Measurements from ENCODE around the gene HRNR. TPM values are rescaled to one million over a fixed set of nuclear protein-coding genes. Genes with fewer than 3 reads are reported as not detected.

Gene HRNR
- total RNA-seq, 1 donor from 2014 or later: not detected

DNA sequence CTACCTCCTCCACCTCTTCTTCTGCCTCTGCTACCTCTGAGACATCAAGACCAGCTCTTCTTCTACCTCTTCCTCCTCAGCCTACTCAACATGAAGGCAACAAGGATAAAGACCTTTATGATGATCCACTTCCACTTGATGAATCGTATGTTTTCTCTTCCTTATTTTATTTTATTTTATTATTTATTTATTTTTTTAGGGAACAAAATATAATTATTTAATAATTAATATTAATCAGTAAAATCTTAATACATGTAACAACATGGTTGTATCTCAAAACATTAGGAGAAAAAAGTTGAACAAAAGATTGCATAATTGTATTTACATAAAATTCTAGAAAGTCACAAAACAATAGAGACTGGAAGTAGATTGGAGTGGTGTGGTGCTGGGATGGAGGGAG, 13.1 kb upstream of the HRNR start:
- Histone ChIP-seq H3K9ac (ENCODE audit: low read length) (no peak overlapping the region), H3K4me1 (ENCODE audit: insufficient read depth, low read length) (no peaks in the 10 kb centered on the region), H2AFZ (ENCODE audit: low read depth, low read length) (no peak overlapping the region), H3K4me3 (ENCODE audit: insufficient read depth, low read depth, low read length) (no peak overlapping the region), H3K27ac (ENCODE audit: low read depth, low read length) (no peak overlapping the region), H3K79me2 (ENCODE audit: insufficient read depth, low read length) (no peaks in the 10 kb centered on the region), H4K20me1 (ENCODE audit: insufficient read depth, low read length) (no peaks in the 10 kb centered on the region), H3K9me3 (ENCODE audit: insufficient read depth, low read depth, low read length) (no peaks in the 10 kb centered on the region), H3K27me3 (ENCODE audit: insufficient read depth, low read length) (no peaks in the 10 kb centered on the region), H3K4me2 (ENCODE audit: low read length) (no peak overlapping the region), H3K36me3 (ENCODE audit: insufficient read depth, low read length) (no peaks in the 10 kb centered on the region)
- TF ChIP-seq, protein P1, sequence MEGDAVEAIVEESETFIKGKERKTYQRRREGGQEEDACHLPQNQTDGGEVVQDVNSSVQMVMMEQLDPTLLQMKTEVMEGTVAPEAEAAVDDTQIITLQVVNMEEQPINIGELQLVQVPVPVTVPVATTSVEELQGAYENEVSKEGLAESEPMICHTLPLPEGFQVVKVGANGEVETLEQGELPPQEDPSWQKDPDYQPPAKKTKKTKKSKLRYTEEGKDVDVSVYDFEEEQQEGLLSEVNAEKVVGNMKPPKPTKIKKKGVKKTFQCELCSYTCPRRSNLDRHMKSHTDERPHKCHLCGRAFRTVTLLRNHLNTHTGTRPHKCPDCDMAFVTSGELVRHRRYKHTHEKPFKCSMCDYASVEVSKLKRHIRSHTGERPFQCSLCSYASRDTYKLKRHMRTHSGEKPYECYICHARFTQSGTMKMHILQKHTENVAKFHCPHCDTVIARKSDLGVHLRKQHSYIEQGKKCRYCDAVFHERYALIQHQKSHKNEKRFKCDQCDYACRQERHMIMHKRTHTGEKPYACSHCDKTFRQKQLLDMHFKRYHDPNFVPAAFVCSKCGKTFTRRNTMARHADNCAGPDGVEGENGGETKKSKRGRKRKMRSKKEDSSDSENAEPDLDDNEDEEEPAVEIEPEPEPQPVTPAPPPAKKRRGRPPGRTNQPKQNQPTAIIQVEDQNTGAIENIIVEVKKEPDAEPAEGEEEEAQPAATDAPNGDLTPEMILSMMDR (IDR thresholded peaks at IDR 0.05; ENCODE audit: insufficient read depth, low read depth, low read length): no peak
- Mint-ChIP-seq H3K27ac (ENCODE audit: unreplicated experiment) (no peak overlapping the region), H3K36me3 (ENCODE audit: low read depth, unreplicated experiment) (no peaks in the 10 kb centered on the region), H3K4me3 (ENCODE audit: unreplicated experiment) (no peak overlapping the region), H3K4me1 (ENCODE audit: low read depth, unreplicated experiment) (no peaks in the 10 kb centered on the region), H3K27me3 (ENCODE audit: low read depth, unreplicated experiment) (peaks cover 5% of the 10 kb centered on the region), H3K9me3 (ENCODE audit: unreplicated experiment) (peaks cover 6% of the 10 kb centered on the region)
- no peak for FAIRE-seq
- DNase-seq (ENCODE audit: low read depth): no peak

DNA sequence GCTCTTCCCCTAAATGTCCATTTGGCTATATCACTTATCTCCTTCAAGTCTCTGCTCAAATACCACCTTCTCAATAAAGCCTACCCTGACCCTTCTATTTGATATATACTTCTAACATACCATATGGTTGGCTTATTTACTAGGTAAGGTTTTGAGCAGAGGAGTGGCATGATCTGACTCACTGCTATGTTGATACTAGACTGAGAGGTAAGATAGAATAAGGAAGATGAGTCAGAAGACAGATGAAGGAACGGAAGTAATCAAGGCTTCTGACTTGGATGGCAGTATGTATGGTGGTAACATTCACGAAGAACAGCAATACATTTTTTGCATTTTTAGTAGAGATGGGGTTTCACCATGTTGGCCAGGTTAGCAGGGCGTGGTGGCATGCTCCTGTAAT, 4.8 kb upstream of the HRNR start:
- no peaks in the 10 kb centered on the region for H3K36me3 ChIP-seq (ENCODE audit: insufficient read depth, low read length)
- Mint-ChIP-seq H3K36me3 (ENCODE audit: low read depth, unreplicated experiment) (no peaks in the 10 kb centered on the region), H3K4me3 (ENCODE audit: unreplicated experiment) (no peak overlapping the region), H3K9me3 (ENCODE audit: unreplicated experiment) (no peaks in the 10 kb centered on the region), H3K27me3 (ENCODE audit: low read depth, unreplicated experiment) (peaks cover 18% of the 10 kb centered on the region), H3K27ac (ENCODE audit: unreplicated experiment) (no peak overlapping the region), H3K4me1 (ENCODE audit: low read depth, unreplicated experiment) (no peaks in the 10 kb centered on the region)
- no peaks in the 10 kb centered on the region for H3K4me1 ChIP-seq (ENCODE audit: insufficient read depth, low read length)
- H3K9me3 ChIP-seq (ENCODE audit: insufficient read depth, low read depth, low read length): no peaks in the 10 kb centered on the region
- H3K27ac ChIP-seq (ENCODE audit: low read depth, low read length): no peak overlapping the region
- no peaks in the 10 kb centered on the region for H3K27me3 ChIP-seq (ENCODE audit: insufficient read depth, low read length)
- no peaks in the 10 kb centered on the region for H3K79me2 ChIP-seq (ENCODE audit: insufficient read depth, low read length)
- no peak overlapping the region for H3K9ac ChIP-seq (ENCODE audit: low read length)
- FAIRE-seq (no peak), DNase-seq (ENCODE audit: low read depth) (no peak)
- H3K4me2 ChIP-seq (ENCODE audit: low read length): no peak overlapping the region
- H3K4me3 ChIP-seq (ENCODE audit: insufficient read depth, low read depth, low read length): no peak overlapping the region
- H4K20me1 ChIP-seq (ENCODE audit: insufficient read depth, low read length): no peaks in the 10 kb centered on the region
- no peak overlapping the region for H2AFZ ChIP-seq (ENCODE audit: low read depth, low read length)
- TF ChIP-seq, protein P1 (IDR thresholded peaks at IDR 0.05; ENCODE audit: insufficient read depth, low read depth, low read length): no peak

DNA sequence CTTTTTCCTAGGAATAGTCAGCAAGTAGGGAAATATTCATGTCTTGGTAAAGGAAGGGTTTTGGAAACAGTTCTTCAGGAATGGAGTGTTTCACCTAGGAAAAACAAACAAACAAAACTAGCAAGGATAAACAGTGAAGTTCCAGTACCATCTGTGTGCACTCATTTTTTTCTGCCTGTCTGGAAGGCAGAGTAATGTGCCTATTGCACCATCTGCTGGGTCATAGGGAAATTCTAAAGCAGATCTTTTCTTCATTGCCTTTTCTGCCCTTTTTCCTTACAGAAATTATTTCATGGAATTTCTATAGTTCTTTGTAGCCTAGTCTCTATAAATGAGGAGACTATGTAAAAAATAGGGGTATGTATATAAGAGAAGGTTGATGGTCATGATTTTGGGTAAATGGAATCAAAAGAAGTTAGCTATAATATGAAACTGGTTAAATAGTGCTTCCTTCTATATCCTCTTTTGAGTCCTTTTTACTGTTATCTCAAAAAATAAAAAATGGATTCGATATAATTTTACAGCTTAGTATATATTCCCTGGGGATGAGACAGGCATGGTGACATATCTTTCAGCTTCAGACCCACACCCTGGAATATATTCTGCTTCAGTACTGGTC, 3.4 kb upstream of the HRNR start:
- no peak for DNase-seq (ENCODE audit: low read depth)
- no peaks in the 10 kb centered on the region for H3K27me3 ChIP-seq (ENCODE audit: insufficient read depth, low read length)
- no peaks in the 10 kb centered on the region for H3K79me2 ChIP-seq (ENCODE audit: insufficient read depth, low read length)
- Mint-ChIP-seq H3K4me3 (ENCODE audit: unreplicated experiment) (no peak overlapping the region), H3K9me3 (ENCODE audit: unreplicated experiment) (no peaks in the 10 kb centered on the region), H3K36me3 (ENCODE audit: low read depth, unreplicated experiment) (no peaks in the 10 kb centered on the region), H3K27ac (ENCODE audit: unreplicated experiment) (no peak overlapping the region), H3K4me1 (ENCODE audit: low read depth, unreplicated experiment) (no peaks in the 10 kb centered on the region), H3K27me3 (ENCODE audit: low read depth, unreplicated experiment) (peaks cover 13% of the 10 kb centered on the region)
- H4K20me1 ChIP-seq (ENCODE audit: insufficient read depth, low read length): no peaks in the 10 kb centered on the region
- H3K9ac ChIP-seq (ENCODE audit: low read length): no peak overlapping the region
- no peaks in the 10 kb centered on the region for H3K9me3 ChIP-seq (ENCODE audit: insufficient read depth, low read depth, low read length)
- no peak overlapping the region for H3K27ac ChIP-seq (ENCODE audit: low read depth, low read length)
- no peaks in the 10 kb centered on the region for H3K36me3 ChIP-seq (ENCODE audit: insufficient read depth, low read length)
- H3K4me3 ChIP-seq (ENCODE audit: insufficient read depth, low read depth, low read length): no peak overlapping the region
- TF ChIP-seq, protein P1 (IDR thresholded peaks at IDR 0.05; ENCODE audit: insufficient read depth, low read depth, low read length): peak; percentile 4
- no peak for TF ChIP-seq EZH2 (IDR thresholded peaks at IDR 0.05; ENCODE audit: insufficient read depth, low read length)
- no peak overlapping the region for H3K4me2 ChIP-seq (ENCODE audit: low read length)
- peak; percentile 43 for FAIRE-seq
- H2AFZ ChIP-seq (ENCODE audit: low read depth, low read length): no peak overlapping the region
- H3K4me1 ChIP-seq (ENCODE audit: insufficient read depth, low read length): no peaks in the 10 kb centered on the region

All from astrocyte (in vitro differentiated cells and primary cell).